Gastrocnemius medialis (tissue), 4 donors: ENCODE measurements around the gene MAP2. TPM values are rescaled to one million over a fixed set of nuclear protein-coding genes. Genes with fewer than 3 reads are reported as not detected.

ENCODE experiments used
- ATAC-seq, 2 donors: fragments of 150-250 bp; one replicate each; pipeline ENCODE4 v1.9.1; 2016
- DNase-seq, 2 donors: peaks; one replicate each; pipeline ENCODE4 v3.0.0-alpha.2; 2019
- H3K27ac ChIP-seq, 4 donors: fragments of 200-600 bp; sonication (generic); 1 replicate in 1 of 4; 2 replicates in 3 of 4; pipeline ENCODE4 v1.5.1; 2016 to 2018; ENCODE audit warnings: mild to moderate bottlenecking in 2 of 4, moderate library complexity in 1 of 4
- H3K27me3 ChIP-seq, 3 donors: fragments of 200-600 bp; sonication (generic) in 2 of 3; 1 replicate in 1 of 3; 2 replicates in 2 of 3; pipeline versions ENCODE4 v1.5.1 to v1.6.0; 2016 to 2019; ENCODE audit warnings: mild to moderate bottlenecking in 1 of 3, moderate library complexity in 1 of 3
- H3K36me3 ChIP-seq, 2 donors: fragments of 200-600 bp; sonication (generic) in 1 of 2; one replicate each; pipeline ENCODE4 v1.5.1; 2017 to 2018
- H3K4me1 ChIP-seq, 2 donors: fragments of 200-600 bp; sonication (generic) in 1 of 2; one replicate each; pipeline ENCODE4 v1.5.1; 2016 to 2017; ENCODE audit warnings: mild to moderate bottlenecking in 2 of 2
- H3K4me3 ChIP-seq, 4 donors: fragments of 200-600 bp; sonication (generic) in 3 of 4; 1 replicate in 1 of 4; 2 replicates in 3 of 4; pipeline ENCODE4 v1.5.1; 2016 to 2019; ENCODE audit warnings: mild to moderate bottlenecking in 2 of 4
- H3K9me3 ChIP-seq, 3 donors: fragments of 200-600 bp; sonication (generic) in 2 of 3; 1 replicate in 1 of 3; 2 replicates in 2 of 3; pipeline ENCODE4 v1.5.1; 2016 to 2019
- CTCF ChIP-seq, 5 experiments: fragments of 450-650 bp in 3 of 5; fragments of 200-600 bp in 2 of 5; sonication (generic) in 2 of 5; IDR thresholded peaks in 4 of 5; conservative IDR thresholded peaks in 1 of 5; 1 replicate in 4 of 5; 2 replicates in 1 of 5; pipeline ENCODE4 v1.5.1; 2016 to 2019; ENCODE audit warnings: antibody characterized with exemption in 5 of 5, mild to moderate bottlenecking in 3 of 5, moderate library complexity in 3 of 5
- POLR2A ChIP-seq, 2 donors: fragments of 450-650 bp; IDR thresholded peaks; one replicate each; pipeline ENCODE4 v1.6.1; 2017; ENCODE audit warnings: antibody characterized with exemption in 2 of 2, mild to moderate bottlenecking in 2 of 2, moderate library complexity in 2 of 2
- in situ Hi-C, 4 donors: fragments of 200-750 bp; cut with MboI; loops; one replicate each; pipeline versions ENCODE4 v1.15.0 to v1.8.0; 2017; ENCODE audit warnings: low sequenced_read_pairs in 4 of 4
- intact Hi-C: fragments of 100-400 bp; cut with DNase I; formaldehyde crosslinking; loops from one replicate; pipeline ENCODE4 v1.15.1; 2023; ENCODE audit warnings: low total_unique reads
- total RNA-seq, 4 donors: library from RNA; depleted of rRNA; stranded (reverse); fragments of >200 nt; gene quantifications; one replicate each; pipeline versions ENCODE4 v1.1.0 to v1.2.3, GENCODE V29; 2016

MAP2 gene
- total RNA-seq, 4 donors from 2014 or later = 1.8 to 2.7 (median 2.2) TPM

- Histone ChIP-seq H3K9me3 (no peaks in the 10 kb centered on the region), H3K27ac (no peak overlapping the region), H3K27me3 (peaks cover 18 to 37% (median 18%) of the 10 kb centered on the region in 3 donors), H3K36me3 (no peaks in the 10 kb centered on the region), H3K4me3 (no peak overlapping the region), H3K4me1 (no peaks in the 10 kb centered on the region)
- ATAC-seq = no peak
- in situ Hi-C loops (no loop called here), intact Hi-C loops (no loop called here)
- TF ChIP-seq POLR2A (IDR thresholded peaks at IDR 0.05) (no peak), CTCF (IDR thresholded peaks at IDR 0.05 in 4 of 5, conservative IDR thresholded peaks at IDR 0.05 in 1 of 5) (no peak)
- no peak for DNase-seq
These were observed 348.4 kb downstream of the MAP2 start for GRCh38 chr2:209772290-209772685.

GRCh38 chr2:209773377-209773776 is 349.5 kb downstream of the MAP2 start:
- no peak for DNase-seq
- intact Hi-C loops = no loop called here

More at GRCh38 chr2:209773377-209773776, 349.5 kb downstream of the MAP2 start:
- H3K9me3 ChIP-seq = no peaks in the 10 kb centered on the region
- TF ChIP-seq CTCF (IDR thresholded peaks at IDR 0.05 in 4 of 5, conservative IDR thresholded peaks at IDR 0.05 in 1 of 5) (no peak), POLR2A (IDR thresholded peaks at IDR 0.05) (no peak)
- no peak overlapping the region for H3K4me3 ChIP-seq
- no peak for ATAC-seq
- H3K36me3 ChIP-seq = no peaks in the 10 kb centered on the region
- H3K27me3 ChIP-seq = peaks cover 17 to 37% (median 18%) of the 10 kb centered on the region in 3 donors
- no peaks in the 10 kb centered on the region for H3K4me1 ChIP-seq
- no peak overlapping the region for H3K27ac ChIP-seq
- in situ Hi-C loops = no loop called here
